ENCODE data around the gene PTH2R.
"Not testable (repeated sequence)": the region's sequence is repeated elsewhere in the genome, so short reads cannot be mapped to it uniquely, and the experiment has no call there.

The PTH2R gene

GRCh38 chr2:208406474-208407451 lies at the start of gene PTH2R:
Gene PTH2R (plus strand): TSS chr2:208406792. CDS start chr2:208407044, 252 bp downstream.
- no peak for ATAC-seq

- ATAC-seq: no peak
Observed at GRCh38 chr2:208356846-208357574, 49.6 kb upstream of the PTH2R start.

- ATAC-seq: no peak
Observed at GRCh38 chr2:208358758-208359631, 47.6 kb upstream of the PTH2R start.

- no peak for ATAC-seq
Observed at GRCh38 chr2:208359632-208359986, 47.0 kb upstream of the PTH2R start.

GRCh38 chr2:208360259-208361076 lies 46.1 kb upstream of the PTH2R start:
- ATAC-seq: no peak

GRCh38 chr2:208361077-208361441 lies 45.5 kb upstream of the PTH2R start:
- ATAC-seq: no peak

GRCh38 chr2:208363485-208363884 lies 43.1 kb upstream of the PTH2R start:
- peak in 1 of 2 donors; percentile 60 for ATAC-seq

- no peak for ATAC-seq
Observed at GRCh38 chr2:208366215-208367127, 40.1 kb upstream of the PTH2R start.

GRCh38 chr2:208369091-208369490 lies 37.5 kb upstream of the PTH2R start:
- ATAC-seq: no peak

GRCh38 chr2:208370881-208371633 lies 35.5 kb upstream of the PTH2R start:
- no peak for ATAC-seq

- ATAC-seq: no peak
Observed at GRCh38 chr2:208371634-208371935, 35.0 kb upstream of the PTH2R start.

GRCh38 chr2:208373460-208374089 lies 33.0 kb upstream of the PTH2R start:
- no peak for ATAC-seq

GRCh38 chr2:208375491-208376068 lies 31.0 kb upstream of the PTH2R start:
- ATAC-seq: no peak

GRCh38 chr2:208377344-208377860 lies 29.2 kb upstream of the PTH2R start:
- ATAC-seq: not testable (repeated sequence)

- no peak for ATAC-seq
Observed at GRCh38 chr2:208379192-208379591, 27.4 kb upstream of the PTH2R start.

- no peak for ATAC-seq
Observed at GRCh38 chr2:208384637-208385036, 22.0 kb upstream of the PTH2R start.

- no peak for ATAC-seq
Observed at GRCh38 chr2:208386541-208386940, 20.1 kb upstream of the PTH2R start.

GRCh38 chr2:208389940-208390339 lies 16.7 kb upstream of the PTH2R start:
- ATAC-seq: no peak

GRCh38 chr2:208392300-208392699 lies 14.3 kb upstream of the PTH2R start:
- ATAC-seq: no peak

Data from activated CD4-positive, CD25-positive, alpha-beta regulatory T cell treated with anti-CD3 and anti-CD28 coated beads, Interleukin-2, amount 50 U/mL, for 24 hours (primary cell).